Spleen (tissue), 7 donors: ENCODE results near the gene SRPK2.

Source experiments
- CTCF ChIP-seq, 11 experiments: fragments of 200-600 bp in 7 of 11; fragments of 450-650 bp in 4 of 11; sonication (generic) in 4 of 11; IDR thresholded peaks in 8 of 11; conservative IDR thresholded peaks in 3 of 11; 1 replicate in 7 of 11; 2 replicates in 4 of 11; pipeline versions ENCODE4 v1.4.0 to v1.8.0; 2016 to 2021; ENCODE audit warnings: antibody characterized with exemption in 11 of 11, inconsistent platforms in 4 of 11, mild to moderate bottlenecking in 1 of 11
- POLR2A ChIP-seq, 3 donors: fragments of 450-650 bp; IDR thresholded peaks; one replicate each; pipeline ENCODE4 v1.5.1; 2017; ENCODE audit warnings: antibody characterized with exemption in 3 of 3, mild to moderate bottlenecking in 1 of 3
- POLR2AphosphoS5 ChIP-seq, 3 donors: sonication (generic); formaldehyde crosslinking; IDR thresholded peaks; one replicate each; pipeline ENCODE4 v1.5.1; 2017; ENCODE audit warnings: antibody characterized with exemption in 3 of 3
- donor health status: DM: no; HTN: no; CAD: no; lungs with moderate emphysema.
- donor health status: DM: no; HTN: no; CAD: no.
- donor health status: DM: no; HTN: no; CAD: no.

GRCh38 chr7:105322655-105323277 is 66.0 kb downstream of the SRPK2 start:
- TF ChIP-seq CTCF (IDR thresholded peaks at IDR 0.05 in 8 of 11, conservative IDR thresholded peaks at IDR 0.05 in 3 of 11), result no peak
- TF ChIP-seq POLR2AphosphoS5 (IDR thresholded peaks at IDR 0.05), result no peak
- no peak for TF ChIP-seq POLR2A (IDR thresholded peaks at IDR 0.05)
